ENCODE measurements around the gene PALMD. TPM values are rescaled to one million over a fixed set of nuclear protein-coding genes. Genes with fewer than 3 reads are reported as not detected.

Gene PALMD
- total RNA-seq, 1 donor from 2014 or later = 123 TPM

DNA sequence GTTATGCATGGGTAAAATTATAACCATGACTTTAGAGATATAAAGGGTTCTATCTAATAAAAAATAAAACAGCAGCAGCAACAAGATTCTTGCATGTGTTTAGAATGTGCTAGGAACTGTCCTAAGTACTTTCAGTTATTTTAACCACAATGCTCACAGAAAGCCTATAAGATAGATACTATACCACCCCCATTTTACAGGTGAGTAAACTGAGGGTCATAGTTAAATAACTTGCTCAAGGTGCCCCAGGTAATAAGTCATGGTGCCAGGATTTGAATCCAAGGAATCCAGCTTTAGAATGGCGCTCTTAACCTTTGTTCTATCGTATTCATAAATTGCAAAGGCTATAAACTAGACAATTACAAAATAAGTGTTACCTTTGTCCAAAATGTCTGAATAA, 67.1 kb downstream of the PALMD start:
- intact Hi-C loops (cut with micrococcal nuclease) = no loop called here
- Histone ChIP-seq H3K27me3 (ENCODE audit: low read depth) (no peaks in the 10 kb centered on the region), H3K4me1 (no peaks in the 10 kb centered on the region), H3K27ac (replicated peaks) (no peak overlapping the region), H3K9me3 (replicated peaks) (no peaks in the 10 kb centered on the region), H3K36me3 (peaks cover 67% of the 10 kb centered on the region), H3K4me3 (no peak overlapping the region)
- no peak for DNase-seq
- TF ChIP-seq, protein P1, sequence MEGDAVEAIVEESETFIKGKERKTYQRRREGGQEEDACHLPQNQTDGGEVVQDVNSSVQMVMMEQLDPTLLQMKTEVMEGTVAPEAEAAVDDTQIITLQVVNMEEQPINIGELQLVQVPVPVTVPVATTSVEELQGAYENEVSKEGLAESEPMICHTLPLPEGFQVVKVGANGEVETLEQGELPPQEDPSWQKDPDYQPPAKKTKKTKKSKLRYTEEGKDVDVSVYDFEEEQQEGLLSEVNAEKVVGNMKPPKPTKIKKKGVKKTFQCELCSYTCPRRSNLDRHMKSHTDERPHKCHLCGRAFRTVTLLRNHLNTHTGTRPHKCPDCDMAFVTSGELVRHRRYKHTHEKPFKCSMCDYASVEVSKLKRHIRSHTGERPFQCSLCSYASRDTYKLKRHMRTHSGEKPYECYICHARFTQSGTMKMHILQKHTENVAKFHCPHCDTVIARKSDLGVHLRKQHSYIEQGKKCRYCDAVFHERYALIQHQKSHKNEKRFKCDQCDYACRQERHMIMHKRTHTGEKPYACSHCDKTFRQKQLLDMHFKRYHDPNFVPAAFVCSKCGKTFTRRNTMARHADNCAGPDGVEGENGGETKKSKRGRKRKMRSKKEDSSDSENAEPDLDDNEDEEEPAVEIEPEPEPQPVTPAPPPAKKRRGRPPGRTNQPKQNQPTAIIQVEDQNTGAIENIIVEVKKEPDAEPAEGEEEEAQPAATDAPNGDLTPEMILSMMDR (IDR thresholded peaks at IDR 0.05; ENCODE audit: borderline replicate concordance) = no peak

DNA sequence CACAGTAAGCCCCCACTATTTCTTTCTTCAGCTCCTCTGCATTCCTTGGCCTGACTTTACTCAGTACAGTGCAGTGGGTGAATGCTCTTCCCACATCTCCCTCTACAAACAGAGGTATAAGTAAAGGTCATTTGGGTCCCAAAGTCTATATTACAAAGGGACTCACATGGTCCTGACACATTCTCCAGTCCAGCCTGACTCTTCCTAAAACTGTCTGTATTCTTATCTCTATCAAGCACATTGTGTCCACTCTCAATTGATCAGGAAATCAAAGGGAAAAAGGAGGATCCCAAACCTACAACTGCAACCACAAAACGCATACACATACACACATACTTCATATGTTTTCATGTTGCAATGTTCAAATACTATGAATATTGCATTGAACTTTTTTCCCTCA, 71.1 kb downstream of the PALMD start:
- Histone ChIP-seq H3K4me3 (no peak overlapping the region), H3K36me3 (peaks cover 50% of the 10 kb centered on the region), H3K27me3 (ENCODE audit: low read depth) (no peaks in the 10 kb centered on the region), H3K27ac (replicated peaks) (no peak overlapping the region), H3K4me1 (no peaks in the 10 kb centered on the region), H3K9me3 (replicated peaks) (no peaks in the 10 kb centered on the region)
- TF ChIP-seq, protein P1 (IDR thresholded peaks at IDR 0.05; ENCODE audit: borderline replicate concordance) = no peak
- no peak for DNase-seq
- intact Hi-C loops (cut with micrococcal nuclease) = no loop called here

DNA sequence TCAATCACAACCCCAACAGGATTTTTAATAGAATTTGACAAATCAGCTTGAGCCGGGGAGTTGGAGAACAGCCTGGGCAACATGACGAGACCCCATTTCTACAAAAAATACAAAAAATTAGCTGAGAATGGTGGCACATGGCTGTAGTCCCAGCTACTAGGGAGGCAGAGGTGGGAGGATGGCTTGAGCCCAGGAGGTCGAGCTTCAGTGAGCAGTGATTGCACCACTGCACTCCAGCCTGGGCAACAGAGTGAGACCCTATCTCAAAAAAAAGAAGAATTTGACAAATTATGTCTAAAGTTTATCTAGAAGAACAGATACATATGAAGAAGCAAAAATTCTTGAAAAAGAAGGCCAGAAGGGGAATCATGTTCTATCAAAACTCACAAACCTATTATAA, 77.3 kb downstream of the PALMD start:
- TF ChIP-seq, protein P1 (IDR thresholded peaks at IDR 0.05; ENCODE audit: borderline replicate concordance) = no peak
- DNase-seq = no peak
- H3K4me3 ChIP-seq = no peak overlapping the region
- H3K27me3 ChIP-seq (ENCODE audit: low read depth) = no peaks in the 10 kb centered on the region
- H3K4me1 ChIP-seq = peaks cover 13% of the 10 kb centered on the region
- no peak overlapping the region for H3K27ac ChIP-seq (replicated peaks)
- intact Hi-C loops (cut with micrococcal nuclease) = no loop called here
- H3K9me3 ChIP-seq (replicated peaks) = no peaks in the 10 kb centered on the region
- H3K36me3 ChIP-seq = peaks cover 13% of the 10 kb centered on the region

DNA sequence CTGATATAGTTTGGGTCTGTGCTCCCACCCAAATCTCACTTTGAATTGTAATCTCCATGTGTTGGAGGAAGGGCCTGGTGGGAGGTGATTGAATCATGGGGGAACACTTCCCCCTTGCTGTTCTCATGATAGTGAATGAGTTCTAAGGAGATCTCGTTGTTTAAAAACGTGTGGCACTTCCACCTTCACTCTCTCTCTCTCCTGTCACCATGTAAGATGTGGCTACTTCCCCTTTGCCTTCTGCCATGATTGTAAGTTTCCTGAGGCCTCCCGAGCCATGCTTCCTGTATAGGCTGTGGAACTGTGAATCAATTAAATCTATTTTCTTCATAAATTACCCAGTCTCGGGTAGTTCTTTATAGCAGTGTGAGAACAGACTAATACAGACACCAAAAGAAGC, 80.1 kb downstream of the PALMD start:
- TF ChIP-seq, protein P1 (IDR thresholded peaks at IDR 0.05; ENCODE audit: borderline replicate concordance) = no peak
- Histone ChIP-seq H3K4me1 (peaks cover 25% of the 10 kb centered on the region), H3K27ac (replicated peaks) (peak overlapping the region; percentile 86), H3K27me3 (ENCODE audit: low read depth) (no peaks in the 10 kb centered on the region), H3K9me3 (replicated peaks) (no peaks in the 10 kb centered on the region), H3K36me3 (peaks cover 4% of the 10 kb centered on the region), H3K4me3 (no peak overlapping the region)
- intact Hi-C loops (cut with micrococcal nuclease) = no loop called here
- DNase-seq = no peak

DNA sequence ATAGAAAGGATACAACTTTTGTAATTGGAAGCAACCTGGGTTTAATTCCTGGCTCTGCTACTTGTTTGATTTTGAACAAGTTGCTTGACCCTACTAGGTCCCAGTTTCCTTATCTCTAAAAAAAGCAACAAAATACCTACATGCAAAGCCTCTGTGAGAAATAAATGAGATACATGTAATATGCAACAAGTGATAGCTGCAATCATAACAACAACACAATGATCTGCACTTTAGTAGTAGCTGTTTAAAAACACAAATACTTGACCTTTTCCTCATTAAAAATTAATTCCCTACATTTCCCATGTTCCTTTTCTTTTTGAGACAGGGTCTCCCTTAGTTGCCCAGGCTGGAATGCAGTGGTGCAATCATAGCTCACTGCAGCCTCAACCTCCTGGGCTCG, 80.5 kb downstream of the PALMD start:
- H3K27ac ChIP-seq (replicated peaks) = peak overlapping the region; percentile 86

More for the DNA sequence above, 80.5 kb downstream of the PALMD start:
- no peak for DNase-seq
- intact Hi-C loops (cut with micrococcal nuclease) = no loop called here
- Histone ChIP-seq H3K36me3 (peaks cover 4% of the 10 kb centered on the region), H3K4me3 (no peak overlapping the region), H3K9me3 (replicated peaks) (no peaks in the 10 kb centered on the region), H3K4me1 (peaks cover 25% of the 10 kb centered on the region), H3K27me3 (ENCODE audit: low read depth) (no peaks in the 10 kb centered on the region)
- TF ChIP-seq, protein P1 (IDR thresholded peaks at IDR 0.05; ENCODE audit: borderline replicate concordance) = no peak
